Cortex of kidney (tissue), 1 donor: Measurements from ENCODE around the gene FBXO36.
"Not testable (repeated sequence)": the region's sequence is repeated elsewhere in the genome, so short reads cannot be mapped to it uniquely, and the experiment has no call there.

Experiments
- DNase-seq: peaks from one replicate; lab custom pipeline; 2025; lab: John Stamatoyannopoulos, UW

Gene FBXO36, protein sequence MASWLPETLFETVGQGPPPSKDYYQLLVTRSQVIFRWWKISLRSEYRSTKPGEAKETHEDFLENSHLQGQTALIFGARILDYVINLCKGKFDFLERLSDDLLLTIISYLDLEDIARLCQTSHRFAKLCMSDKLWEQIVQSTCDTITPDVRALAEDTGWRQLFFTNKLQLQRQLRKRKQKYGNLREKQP

DNA sequence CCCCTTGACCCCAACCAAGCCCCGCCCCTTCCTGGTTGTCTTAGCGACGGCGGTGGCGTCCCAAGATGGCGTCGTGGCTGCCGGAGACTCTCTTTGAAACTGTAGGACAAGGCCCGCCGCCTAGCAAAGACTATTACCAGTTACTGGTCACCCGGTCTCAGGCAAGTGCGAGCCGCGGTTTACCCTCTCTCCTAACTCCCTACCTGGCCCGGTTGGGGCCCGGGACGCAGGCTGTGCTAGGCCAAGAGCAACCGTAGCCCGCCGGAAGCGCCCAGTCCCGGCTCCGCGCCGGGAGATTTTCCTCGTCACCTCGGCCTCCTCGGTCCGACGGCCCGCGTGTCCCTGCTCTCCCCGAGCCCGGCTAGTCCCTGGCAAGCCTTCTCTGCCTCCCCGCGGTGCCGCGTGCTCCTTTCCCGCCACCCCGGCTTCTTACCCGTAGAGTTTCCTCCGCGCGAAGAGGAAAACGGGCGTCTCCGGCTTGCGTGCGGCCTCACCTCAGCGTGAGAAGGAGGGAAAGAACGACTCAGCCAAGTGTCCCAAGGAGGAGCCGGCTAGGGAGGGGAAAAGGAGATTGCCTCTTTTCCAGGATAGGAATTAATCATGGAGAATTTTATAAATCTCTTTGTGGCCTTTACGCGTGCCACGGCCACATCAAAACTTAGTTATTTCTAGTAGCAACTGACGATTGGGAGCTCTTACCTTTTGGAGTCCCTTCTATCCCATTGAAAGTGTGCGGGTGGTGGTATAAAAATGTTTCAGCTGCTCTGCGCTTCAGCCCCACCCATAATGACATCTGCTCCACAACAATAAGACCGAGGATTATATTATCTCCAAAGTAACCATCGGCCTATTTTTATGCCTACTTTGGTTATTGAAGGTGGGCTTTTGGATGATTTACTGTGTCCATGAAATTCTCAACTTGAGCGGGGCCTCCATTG, at the start of gene FBXO36:
TSS of gene FBXO36 (plus strand) at position 55 of the 938 bp plus-strand sequence. CDS start at position 66, 11 bp downstream.
- DNase-seq, result no peak

DNA sequence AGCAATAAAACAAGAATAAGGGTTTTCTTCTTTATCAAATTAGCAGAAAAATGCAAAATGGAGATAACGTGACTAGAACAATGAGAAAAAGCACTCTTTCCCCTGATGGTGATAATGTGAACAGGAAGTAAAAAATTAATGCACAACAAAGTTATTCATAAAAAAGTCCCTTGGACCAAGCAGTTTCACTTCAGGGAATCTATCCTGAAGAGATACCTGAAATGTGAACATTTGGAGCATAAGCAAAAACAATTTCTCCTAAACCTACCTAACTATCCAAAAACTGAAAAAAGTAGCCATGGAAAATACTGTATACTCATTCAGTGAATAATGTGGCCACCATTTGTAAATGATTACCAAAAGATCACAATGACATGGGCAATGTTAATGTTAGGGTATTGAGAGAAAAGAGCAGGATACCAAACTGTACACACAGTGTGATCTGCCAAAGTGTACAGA, 49.2 kb upstream of the FBXO36 start:
- no peak for DNase-seq

DNA sequence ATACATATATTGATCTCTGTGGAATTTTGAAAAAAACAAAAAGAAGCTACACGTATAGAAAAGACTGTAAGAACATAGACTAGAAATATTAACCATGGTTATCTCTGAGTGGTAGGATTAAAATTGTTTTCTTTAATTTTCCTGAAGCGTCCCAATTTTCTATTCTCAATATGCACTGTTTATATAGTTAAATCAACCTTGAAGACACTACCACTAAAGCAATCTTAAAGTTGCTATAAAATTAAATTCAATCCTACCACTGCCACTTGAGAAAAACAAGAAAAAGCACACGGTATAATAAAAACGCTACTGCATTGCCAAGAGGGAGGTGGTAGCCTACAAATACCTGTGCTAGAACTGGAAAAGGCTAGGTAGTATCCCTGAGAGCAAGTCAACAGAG, 47.7 kb upstream of the FBXO36 start:
- no peak for DNase-seq

DNA sequence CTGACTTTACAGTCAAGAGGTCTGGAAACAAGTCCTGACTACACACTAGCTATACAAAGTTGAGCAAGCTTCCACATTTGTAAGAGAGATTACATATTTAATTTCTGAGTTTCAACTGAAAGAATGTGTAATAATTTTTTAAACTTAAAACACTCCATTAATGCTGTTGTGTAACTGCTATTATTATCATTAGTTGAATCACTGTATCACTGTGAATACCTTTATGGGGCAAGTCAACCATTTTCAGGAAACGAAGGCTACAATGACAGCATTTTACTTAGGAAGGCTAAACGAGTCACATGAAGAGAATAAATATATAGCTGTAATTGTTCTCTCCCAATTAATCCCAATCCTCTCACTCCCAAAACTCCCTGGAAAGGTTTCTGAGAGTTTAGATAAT, 46.8 kb upstream of the FBXO36 start:
- no peak for DNase-seq

DNA sequence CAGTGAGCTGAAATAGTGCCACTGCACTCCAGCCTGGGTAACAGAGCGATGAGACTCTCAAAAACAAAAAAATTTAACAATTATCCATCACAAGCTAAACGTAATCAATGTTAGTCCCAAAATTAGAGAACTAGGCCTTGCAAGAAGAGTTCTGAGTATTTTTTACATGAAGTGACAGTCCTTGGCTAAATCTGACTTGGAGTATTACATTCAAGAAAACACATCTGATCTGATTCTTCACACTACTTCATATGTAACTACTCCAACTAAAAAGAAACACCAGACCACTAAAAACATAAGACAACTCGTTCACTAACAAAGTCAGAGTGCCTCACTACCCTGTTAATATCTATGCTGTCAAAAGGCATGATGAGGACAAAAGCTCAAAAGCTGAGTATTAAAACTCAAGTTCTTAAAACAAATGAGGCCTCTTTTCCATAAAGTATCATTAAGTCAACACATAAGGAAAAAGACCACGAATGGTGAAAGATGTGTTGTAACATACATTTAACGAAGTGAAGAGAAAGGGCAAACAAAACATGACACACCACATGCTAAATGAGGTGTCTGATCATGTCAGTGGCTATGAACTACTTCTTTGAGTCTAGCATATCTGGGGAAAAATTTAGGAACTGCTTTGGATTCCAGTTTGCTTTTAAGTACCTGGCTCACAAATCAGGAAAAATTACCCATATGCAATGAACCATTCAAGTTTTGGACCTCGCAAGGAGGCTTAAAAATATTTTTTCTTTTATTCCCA, 42.9 kb upstream of the FBXO36 start:
- DNase-seq, result no peak

DNA sequence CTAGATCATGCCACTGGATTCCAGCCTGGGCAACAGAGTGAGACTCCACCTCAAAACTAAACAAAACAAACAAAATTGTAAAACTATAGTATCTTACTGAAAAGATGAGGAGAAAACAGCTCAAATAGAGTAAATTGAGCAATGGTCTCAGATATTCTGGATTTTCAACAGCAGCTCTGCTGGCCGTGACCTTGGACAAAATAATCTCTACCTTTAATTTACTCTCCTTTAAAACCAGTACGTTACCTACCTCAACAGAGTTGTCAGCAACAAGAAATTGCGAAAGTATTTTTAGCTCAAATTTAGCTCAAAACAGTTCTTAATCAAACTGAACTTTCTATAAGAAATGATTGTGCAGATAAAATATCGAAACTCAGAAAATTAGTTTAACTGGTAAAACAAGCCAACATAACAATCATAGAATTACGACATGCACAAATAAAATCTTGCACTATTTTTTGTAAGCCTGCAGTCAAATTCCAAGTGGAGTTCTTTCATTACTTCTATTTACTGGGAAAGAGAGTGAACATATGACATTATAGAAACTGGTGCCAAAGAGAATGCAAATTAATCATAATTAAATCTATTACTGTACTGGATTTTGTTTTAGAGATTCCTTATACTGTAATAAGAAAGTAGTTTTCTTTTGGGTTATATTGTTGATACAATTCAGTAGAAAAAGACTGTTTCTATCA, 41.3 kb upstream of the FBXO36 start:
- no peak for DNase-seq

DNA sequence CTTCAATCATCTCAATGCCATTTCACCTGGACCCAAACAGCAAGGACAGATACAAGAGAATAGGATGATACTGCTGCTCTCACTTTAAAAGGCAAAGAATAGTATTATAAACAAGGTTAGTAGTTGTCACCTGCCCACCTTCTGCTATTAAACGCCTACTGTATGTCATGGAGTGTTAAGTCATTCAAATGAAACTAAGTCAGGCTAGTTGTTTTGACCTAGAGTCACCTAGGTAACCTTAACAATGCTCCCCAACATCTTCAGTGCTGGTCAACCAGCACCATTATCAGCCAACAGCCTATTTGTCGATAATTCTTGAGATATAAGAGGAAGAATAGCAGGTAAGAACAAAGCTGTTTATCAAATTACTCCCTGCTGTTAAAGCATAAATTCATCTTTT, 39.7 kb upstream of the FBXO36 start:
- DNase-seq, result no peak

DNA sequence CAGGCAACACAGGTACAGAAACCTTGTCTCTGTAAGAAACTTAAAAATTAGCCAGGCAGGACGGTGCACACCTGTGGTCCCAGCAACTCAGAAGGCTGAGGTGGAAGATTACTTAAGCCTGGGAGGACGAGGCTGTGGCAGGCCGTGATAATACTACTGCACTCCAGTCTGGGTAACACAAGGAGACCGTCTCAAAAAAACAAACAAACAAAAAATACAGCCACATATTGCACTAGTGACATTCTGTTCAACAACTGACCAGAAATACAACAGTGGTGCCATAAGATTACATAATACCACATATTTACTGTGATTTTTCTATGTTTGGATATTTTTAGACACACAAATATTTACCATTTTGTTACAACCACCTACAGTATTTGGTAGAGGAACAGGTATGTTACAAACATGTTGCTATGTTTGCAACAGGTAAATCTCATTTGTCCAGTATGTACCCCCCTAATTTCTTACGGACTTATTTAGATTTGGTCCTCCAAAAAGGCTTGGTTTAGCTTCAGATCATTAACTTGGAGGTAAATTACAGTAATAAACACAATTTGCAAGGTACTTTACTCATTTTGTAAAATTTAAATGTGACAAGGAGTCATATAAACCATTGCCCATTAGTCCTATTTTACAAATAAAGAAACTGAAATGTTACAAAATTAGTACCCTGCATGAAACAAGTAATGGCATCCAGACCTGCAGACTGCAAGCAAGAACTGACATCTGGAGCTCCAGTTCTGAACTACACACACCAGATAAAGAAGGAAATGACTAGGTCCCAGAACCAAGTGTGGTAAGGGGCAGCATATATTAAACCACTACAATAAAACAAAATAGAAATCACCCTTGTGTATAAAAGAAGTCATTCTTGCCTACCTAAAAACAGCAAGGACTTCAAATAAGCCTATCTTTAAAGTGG, 37.3 kb upstream of the FBXO36 start:
- DNase-seq, result no peak

DNA sequence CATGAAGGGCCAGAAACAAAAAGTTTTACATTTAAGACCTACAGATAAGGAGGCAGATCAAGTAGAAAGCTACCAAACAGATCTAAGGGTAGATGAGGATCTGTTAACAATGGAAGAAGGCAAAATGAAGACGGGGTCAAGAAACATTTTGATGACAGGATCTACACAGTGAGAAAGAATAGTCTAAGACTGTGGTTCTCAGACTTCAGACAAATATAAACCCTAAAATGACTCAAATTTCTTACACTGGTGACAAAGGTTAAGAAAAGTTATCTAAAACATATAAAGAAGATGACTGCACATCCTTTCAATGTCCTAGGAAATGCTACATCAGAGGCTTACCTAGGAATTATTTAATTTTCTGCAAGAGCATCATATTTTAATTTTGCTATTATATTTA, 34.9 kb upstream of the FBXO36 start:
- DNase-seq, result no peak

DNA sequence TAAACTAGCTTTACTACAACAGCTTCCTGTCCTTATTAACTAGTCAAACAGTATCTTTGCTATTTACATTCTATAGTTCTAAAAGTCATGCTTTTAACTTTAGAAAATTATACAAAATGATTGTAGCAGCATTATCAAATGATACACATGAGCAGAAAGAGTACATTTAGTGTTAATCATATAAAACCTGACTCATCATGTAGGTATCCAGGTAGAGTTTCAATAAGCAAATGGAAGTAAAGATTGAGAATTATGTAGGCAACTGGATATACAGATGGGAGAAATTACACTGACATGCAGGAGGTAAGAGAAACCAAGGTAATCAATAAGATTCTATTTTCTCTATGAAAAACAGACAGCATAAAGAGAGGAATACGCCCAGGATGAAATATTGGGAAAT, 34.3 kb upstream of the FBXO36 start:
- no peak for DNase-seq

DNA sequence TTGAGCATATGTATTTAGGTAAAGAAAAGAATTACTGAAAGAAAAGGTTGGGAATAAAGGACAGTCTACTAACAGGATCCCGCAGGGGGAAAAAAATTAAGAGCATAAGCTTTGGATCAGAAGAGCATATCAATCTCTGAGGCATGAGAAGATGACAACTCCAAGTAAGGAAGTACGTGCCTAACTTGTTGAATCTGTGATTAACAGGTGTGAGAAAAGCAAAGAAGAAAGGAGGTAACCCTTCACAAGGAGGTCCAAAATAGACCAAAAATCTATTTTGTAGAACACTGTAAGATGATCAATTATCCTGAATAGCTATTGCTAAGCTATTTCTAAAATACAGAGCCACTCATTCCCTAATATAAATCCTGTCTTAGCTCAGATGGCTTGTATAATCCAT, 33.3 kb upstream of the FBXO36 start:
- no peak for DNase-seq

DNA sequence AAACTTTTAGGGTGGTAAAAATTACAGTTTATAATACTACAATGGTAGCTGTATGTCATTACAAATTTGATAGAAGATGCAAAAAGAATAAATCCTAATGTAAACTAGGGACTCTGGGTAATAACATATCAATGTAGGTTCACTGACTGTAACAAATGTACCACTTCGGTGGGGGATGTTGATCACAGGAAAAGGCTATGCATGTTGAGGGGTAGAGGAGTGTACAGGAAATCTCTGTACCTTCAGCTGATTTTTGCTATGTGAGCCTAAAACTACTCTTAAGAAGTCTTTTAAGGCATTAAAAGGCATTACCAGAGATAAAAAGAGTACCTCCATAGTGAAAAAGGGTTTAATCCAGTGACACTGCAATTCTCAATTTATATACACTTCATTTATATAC, 25.4 kb upstream of the FBXO36 start:
- no peak for DNase-seq

DNA sequence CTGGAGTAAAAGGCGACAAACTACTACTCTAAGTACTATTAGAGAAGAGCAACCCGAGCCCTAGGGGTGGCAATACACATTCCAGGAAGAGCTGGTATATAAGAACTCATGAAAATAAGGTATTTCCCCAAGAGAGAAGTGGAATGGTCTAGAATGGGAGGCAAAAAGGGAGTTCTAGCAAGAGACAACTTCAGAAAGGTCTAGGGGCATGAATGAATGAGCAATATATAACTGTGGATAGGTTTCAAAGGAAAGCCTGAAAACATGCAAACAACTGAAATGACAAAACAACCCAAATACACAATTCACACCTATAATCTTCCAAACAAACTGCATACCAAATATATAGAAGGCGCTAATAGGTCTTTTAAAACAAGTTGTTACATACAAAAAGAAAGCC, 22.7 kb upstream of the FBXO36 start:
- DNase-seq, result no peak

DNA sequence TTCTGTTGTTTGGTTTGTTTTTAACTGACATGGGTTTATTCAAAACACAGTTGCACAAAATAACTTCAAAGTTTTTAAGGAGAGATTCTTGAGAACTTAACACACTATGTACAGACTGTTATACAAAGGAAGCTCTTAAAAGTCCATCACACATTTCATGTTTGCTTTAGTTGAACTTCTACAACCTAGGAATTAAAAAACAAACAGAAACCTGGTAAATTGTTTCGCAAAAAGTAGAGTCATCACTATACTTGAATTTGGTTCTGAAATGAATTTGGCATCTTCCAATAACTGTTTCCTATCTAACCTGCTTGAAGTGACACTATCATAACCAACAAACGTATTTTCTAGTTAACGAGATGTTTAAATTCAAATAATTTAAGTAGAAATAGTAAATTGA, 22.3 kb upstream of the FBXO36 start:
- DNase-seq, result no peak

DNA sequence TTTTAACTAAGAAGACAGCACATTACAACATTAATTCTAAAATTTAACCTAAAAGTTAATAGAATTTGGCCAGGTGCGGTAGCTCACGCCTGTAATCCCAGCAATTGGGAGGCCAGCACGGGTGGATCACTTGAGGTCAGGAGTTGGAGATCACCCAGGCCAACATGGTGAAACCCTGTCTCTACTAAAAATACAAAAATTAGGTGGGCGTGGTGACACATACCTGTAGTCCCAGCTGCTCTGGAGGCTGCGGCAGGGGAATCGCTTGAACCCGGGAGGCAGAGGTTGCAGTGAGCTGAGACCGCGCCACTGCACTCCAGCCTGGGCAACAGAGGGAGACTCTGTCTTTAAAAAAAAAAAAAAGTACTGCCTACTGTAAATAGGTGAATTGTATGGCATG, 21.8 kb upstream of the FBXO36 start:
- DNase-seq, result not testable (repeated sequence)

DNA sequence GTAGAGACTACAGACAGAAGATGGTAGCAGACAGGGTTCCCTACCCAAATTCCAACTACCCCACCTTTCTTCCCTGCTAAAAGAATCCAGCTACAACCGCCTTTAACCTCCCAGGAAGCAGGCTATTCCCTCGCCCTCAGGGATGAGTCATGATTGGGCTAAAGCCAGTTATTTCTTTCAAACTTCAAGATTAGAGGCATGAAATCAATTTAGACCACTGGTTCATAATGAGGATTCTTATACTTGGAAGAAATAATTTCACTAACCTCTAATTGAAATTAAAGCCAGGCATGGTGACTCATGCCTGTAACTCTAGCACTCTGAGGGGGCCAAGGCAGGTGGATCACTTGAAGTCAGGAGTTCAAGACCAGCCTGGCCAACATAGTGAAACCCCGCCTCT, 20.5 kb upstream of the FBXO36 start:
- no peak for DNase-seq

DNA sequence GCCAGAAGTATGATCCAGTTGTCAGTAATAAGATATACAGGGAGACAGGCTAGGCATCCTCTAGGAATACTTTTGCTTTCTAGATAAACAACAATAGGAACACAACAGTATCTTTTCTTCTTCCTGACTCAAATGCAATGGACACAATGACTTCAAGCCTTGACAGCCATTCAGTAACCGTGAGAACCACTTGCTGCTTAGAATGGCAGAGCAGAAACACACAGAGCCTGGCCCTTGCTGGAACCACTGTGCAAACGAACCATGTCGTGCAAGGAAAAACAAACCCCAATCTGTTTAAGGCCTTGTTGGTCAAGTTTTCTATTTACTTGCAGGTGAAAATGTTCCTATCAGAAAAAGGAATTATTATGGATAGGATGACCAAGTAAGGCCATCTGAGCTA, 19.3 kb upstream of the FBXO36 start:
- no peak for DNase-seq

DNA sequence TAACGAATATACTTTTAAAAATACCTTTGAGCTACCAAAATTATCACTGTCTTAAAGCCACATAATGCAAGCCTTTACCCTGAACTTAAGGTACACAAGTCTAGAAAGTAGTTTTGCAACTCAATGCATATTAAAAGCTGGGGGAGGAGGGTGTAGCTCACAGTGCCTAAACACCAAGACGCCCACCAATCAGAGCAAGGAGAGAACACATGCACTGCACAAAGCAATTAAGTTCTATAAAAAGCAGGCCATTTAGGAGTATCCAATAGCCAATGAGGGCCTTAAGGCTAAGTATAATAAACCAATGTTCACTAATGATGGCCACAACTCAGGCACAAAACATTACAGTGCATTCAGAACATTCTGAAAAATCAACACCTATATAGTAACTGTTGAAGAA, 16.7 kb upstream of the FBXO36 start:
- DNase-seq, result no peak

DNA sequence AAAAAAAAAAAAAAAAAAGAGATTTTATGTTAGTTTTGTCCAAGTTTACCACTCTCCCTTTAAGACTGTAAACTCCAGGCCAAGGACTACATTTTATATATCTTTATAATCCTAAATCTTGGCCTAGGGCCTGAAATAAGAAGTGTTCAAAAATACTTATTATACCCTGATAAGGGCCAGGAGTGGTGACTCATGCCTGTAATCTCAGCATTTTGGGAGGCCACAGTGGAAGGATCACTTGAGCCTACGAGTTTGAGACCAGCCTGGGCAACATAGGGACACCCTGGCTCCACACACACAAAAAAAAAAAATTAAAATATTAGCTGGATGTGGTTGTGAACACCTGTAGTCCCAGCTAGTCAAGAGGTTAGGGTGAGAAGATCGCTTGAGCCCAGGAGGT, 13.2 kb upstream of the FBXO36 start:
- no peak for DNase-seq

DNA sequence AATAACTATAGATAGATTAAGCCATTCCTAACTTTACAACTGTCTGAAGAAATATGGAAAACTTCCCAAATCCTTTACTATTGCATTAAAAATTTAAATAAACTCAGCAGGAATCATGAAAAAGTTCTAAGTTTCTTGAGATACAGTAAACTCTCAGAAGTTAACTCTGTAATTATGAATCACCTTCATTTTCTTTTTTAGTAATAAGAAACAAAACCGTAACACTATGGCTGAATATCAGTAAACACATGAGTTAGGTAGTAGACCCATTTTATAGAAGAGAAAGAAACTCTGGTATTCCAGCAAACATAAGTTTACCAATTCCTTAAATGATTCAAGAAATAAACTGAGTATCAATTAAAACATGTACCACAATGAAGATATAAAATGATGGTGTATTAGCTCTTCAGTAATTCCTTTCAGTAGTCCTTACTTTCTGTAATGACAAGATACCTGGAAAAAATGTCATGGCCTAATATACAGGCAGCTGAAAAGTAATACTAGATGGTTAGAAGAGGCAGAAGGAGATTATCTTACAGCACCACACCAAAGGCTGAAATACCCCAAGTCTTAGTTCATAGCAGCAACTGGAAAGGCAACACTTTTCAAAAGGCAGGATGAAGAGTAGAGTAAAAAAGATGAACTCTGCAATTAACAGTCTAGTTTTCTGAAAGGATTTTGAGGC, 12.0 kb upstream of the FBXO36 start:
- no peak for DNase-seq
